IMR-90 (cell line): ENCODE results near the gene STRN. TPM values are rescaled to one million over a fixed set of nuclear protein-coding genes. Genes with fewer than 3 reads are reported as not detected.

Source experiments
- ATAC-seq: fragments of 200-7000 bp; cut with Tn5 transposase; 2 replicates; pipeline ENCODE4 v1.9.1; 2020; ENCODE audit warnings: low read depth, mild to moderate bottlenecking, moderate library complexity
- BruUV-seq: library from RNA; stranded (reverse); fragments of 400-500 nt; replicated peaks from 2 replicates; lab custom pipeline; 2021; lab: Mats Ljungman, UMichigan
- CTCF ChIA-PET: fragments of 300-600 bp; formaldehyde crosslinking; extraction: SDS; loops from one replicate; lab custom pipeline; 2021; ENCODE audit warnings: antibody characterized with exemption; lab: Yijun Ruan, JAX
- POLR2A ChIA-PET: fragments of 300-600 bp; sonication (Branson Sonifier 250); formaldehyde crosslinking; loops from one replicate; lab custom pipeline; 2022; ENCODE audit warnings: antibody characterized with exemption; ENCODE audit not compliant: unreplicated experiment; lab: Charles Lee
- DNase-seq: peaks from one replicate; pipeline ENCODE4 v3.0.0; 2013
- H2AFZ ChIP-seq: replicated peaks from 2 replicates; pipeline ENCODE3; 2013; ENCODE audit warnings: low read length, mild to moderate bottlenecking; ENCODE audit not compliant: poor library complexity
- H2AK5ac ChIP-seq: 2 replicates; pipeline ENCODE4 v1.6.1; 2013; ENCODE audit warnings: low read depth, low read length, inconsistent platforms
- H2AK9ac ChIP-seq: replicated peaks from 2 replicates; pipeline ENCODE3; 2013; ENCODE audit warnings: mild to moderate bottlenecking, low read depth, low read length, moderate library complexity; ENCODE audit not compliant: poor library complexity
- H2BK120ac ChIP-seq: 2 replicates; pipeline ENCODE4 v1.6.1; 2013; ENCODE audit warnings: low read depth, low read length, inconsistent platforms
- H2BK15ac ChIP-seq: 3 replicates; pipeline ENCODE4 v1.6.1; 2013; ENCODE audit warnings: low read depth, low read length, inconsistent platforms
- H2BK20ac ChIP-seq: 2 replicates; pipeline ENCODE4 v1.6.1; 2013; ENCODE audit warnings: low read depth, mild to moderate bottlenecking, inconsistent platforms, low read length, moderate library complexity
- H2BK5ac ChIP-seq: 2 replicates; pipeline ENCODE4 v1.6.1; 2013; ENCODE audit warnings: mild to moderate bottlenecking, low read depth, low read length, inconsistent platforms; ENCODE audit not compliant: poor library complexity, severe bottlenecking
- H3K14ac ChIP-seq: replicated peaks from 2 replicates; pipeline ENCODE4 v1.6.1; 2013; ENCODE audit warnings: low read depth, low read length, inconsistent platforms
- H3K18ac ChIP-seq: 2 replicates; pipeline ENCODE4 v1.6.1; 2013; ENCODE audit warnings: low read depth, low read length, control low read depth
- H3K23ac ChIP-seq: 2 replicates; pipeline ENCODE4 v1.6.1; 2013; ENCODE audit warnings: low read depth, low read length, inconsistent platforms
- H3K27ac ChIP-seq: 2 replicates; pipeline ENCODE4 v1.5.1; 2013; ENCODE audit warnings: mild to moderate bottlenecking, control low read depth, low read length; ENCODE audit not compliant: insufficient read depth
- H3K27me3 ChIP-seq: 2 replicates; pipeline ENCODE4 v1.6.1; 2013; ENCODE audit warnings: low read length; ENCODE audit not compliant: control insufficient read depth, insufficient read depth
- H3K36me3 ChIP-seq: 2 replicates; pipeline ENCODE4 v1.6.1; 2013; ENCODE audit warnings: low read length, mixed read lengths; ENCODE audit not compliant: control insufficient read depth, insufficient read depth
- H3K4ac ChIP-seq: 2 replicates; pipeline ENCODE4 v1.6.1; 2013; ENCODE audit warnings: low read depth, low read length, inconsistent platforms
- H3K4me1 ChIP-seq: 2 replicates; pipeline ENCODE4 v1.6.1; 2013; ENCODE audit warnings: low read length, mixed read lengths; ENCODE audit not compliant: control insufficient read depth, insufficient read depth
- H3K4me2 ChIP-seq: 2 replicates; pipeline ENCODE4 v1.6.1; 2013; ENCODE audit warnings: low read depth, mild to moderate bottlenecking, control low read depth, low read length, moderate library complexity
- H3K4me3 ChIP-seq: 2 replicates; pipeline ENCODE4 v1.5.1; 2013; ENCODE audit warnings: low read depth, mild to moderate bottlenecking, control low read depth, low read length, moderate library complexity; ENCODE audit not compliant: insufficient read depth
- H3K56ac ChIP-seq: 2 replicates; pipeline ENCODE4 v1.6.1; 2013; ENCODE audit warnings: low read length, inconsistent platforms; ENCODE audit not compliant: insufficient read depth; ENCODE audit errors: extremely low read depth
- H3K79me1 ChIP-seq, 2 experiments: 2 replicates each; pipeline ENCODE4 v1.6.1; 2013; ENCODE audit warnings: low read length in 2 of 2, inconsistent platforms in 1 of 2, low read depth in 1 of 2
- H3K9ac ChIP-seq: 2 replicates; pipeline ENCODE4 v1.6.1; 2013; ENCODE audit warnings: low read depth, low read length, control low read depth
- H3K9me1 ChIP-seq: 2 replicates; pipeline ENCODE4 v1.6.1; 2013; ENCODE audit warnings: low read length, inconsistent platforms; ENCODE audit not compliant: insufficient read depth
- H3K9me3 ChIP-seq: 2 replicates; pipeline ENCODE4 v1.6.1; 2013; ENCODE audit warnings: low read length; ENCODE audit not compliant: control insufficient read depth, insufficient read depth
- H4K20me1 ChIP-seq: 2 replicates; pipeline ENCODE4 v1.6.1; 2013; ENCODE audit warnings: low read length, inconsistent platforms; ENCODE audit not compliant: insufficient read depth
- H4K5ac ChIP-seq: 2 replicates; pipeline ENCODE4 v1.6.1; 2013; ENCODE audit warnings: mild to moderate bottlenecking, low read depth, low read length, control low read depth
- H4K8ac ChIP-seq, 2 experiments: 2 replicates each; pipeline ENCODE4 v1.6.1; 2013; ENCODE audit warnings: low read depth in 2 of 2, low read length in 2 of 2, control low read depth in 1 of 2, inconsistent platforms in 1 of 2
- H4K91ac ChIP-seq: 2 replicates; pipeline ENCODE4 v1.6.1; 2013; ENCODE audit warnings: low read depth, low read length, inconsistent platforms; ENCODE audit not compliant: insufficient read depth
- BHLHE40 ChIP-seq: fragments of 150-350 bp; IDR thresholded peaks from 2 replicates; pipeline ENCODE4 v1.6.1; 2016; ENCODE audit warnings: mild to moderate bottlenecking, low read depth, low read length
- CEBPB ChIP-seq: IDR thresholded peaks from 2 replicates; pipeline ENCODE4 v1.6.1; 2012; ENCODE audit warnings: low read depth, low read length, improper control_type of control experiment
- CHD1 ChIP-seq: IDR thresholded peaks from 2 replicates; pipeline ENCODE4 v1.6.1; 2012; ENCODE audit warnings: low read depth, low read length, improper control_type of control experiment
- ELK1 ChIP-seq: fragments of 150-350 bp; IDR thresholded peaks from 2 replicates; pipeline ENCODE4 v1.6.1; 2016; ENCODE audit warnings: low read depth, mild to moderate bottlenecking, low read length, moderate library complexity, borderline replicate concordance
- FOS ChIP-seq: fragments of 150-350 bp; IDR thresholded peaks from 2 replicates; pipeline ENCODE4 v1.6.1; 2016; ENCODE audit warnings: low read depth, low read length
- MXI1 ChIP-seq: IDR thresholded peaks from 2 replicates; pipeline ENCODE4 v1.6.1; 2012; ENCODE audit warnings: low read depth, mild to moderate bottlenecking, low read length, moderate library complexity, borderline replicate concordance
- NFE2L2 ChIP-seq: fragments of 150-350 bp; IDR thresholded peaks from 2 replicates; pipeline ENCODE4 v1.6.1; 2016; ENCODE audit warnings: low read depth, mild to moderate bottlenecking, low read length
- POLR2A ChIP-seq: IDR thresholded peaks from 2 replicates; pipeline ENCODE4 v1.6.1; 2012; ENCODE audit warnings: mild to moderate bottlenecking, low read depth, low read length
- RAD21 ChIP-seq: IDR thresholded peaks from 2 replicates; pipeline ENCODE4 v1.6.1; 2012; ENCODE audit warnings: low read length, improper control_type of control experiment
- SMC3 ChIP-seq: fragments of 150-350 bp; IDR thresholded peaks from 2 replicates; pipeline ENCODE4 v1.6.1; 2016; ENCODE audit warnings: low read depth, mild to moderate bottlenecking, antibody characterized with exemption, low read length, moderate library complexity
- WGBS, 2 experiments: methylation state at CpG; one replicate each; pipeline versions ENCODE4 v1.1.5 to v1.1.7; 2013; ENCODE audit warnings: missing lambda C conversion rate in 2 of 2; ENCODE audit not compliant: insufficient read length in 1 of 2; ENCODE audit errors: extremely low coverage in 2 of 2; 5-methylcytosine and 5-hydroxymethylcytosine counted together
- dilution Hi-C: fragments of 300-500 bp; cut with HindIII; formaldehyde crosslinking; loops from one replicate; pipeline ENCODE4 v1.14.3; 2018; ENCODE audit warnings: low sequenced_read_pairs; ENCODE audit not compliant: unreplicated experiment
- in situ Hi-C: fragments of 300-500 bp; cut with MboI; formaldehyde crosslinking; loops from 3 replicates; pipeline ENCODE4 v1.14.3; 2019; ENCODE audit warnings: low sequenced_read_pairs, inconsistent platforms, mixed read lengths
- intact Hi-C: fragments of 100-400 bp; cut with micrococcal nuclease; formaldehyde crosslinking; loops from 2 replicates; pipeline ENCODE4 v1.10.0; 2022
- polyA plus RNA-seq, 3 experiments: library from polyadenylated mRNA; depleted of rRNA; stranded (reverse); fragments of >200 nt; gene quantifications; 2 replicates each; pipeline ENCODE4 v1.2.3, GENCODE V29; 2012; ENCODE audit warnings: low replicate concordance in 1 of 3
- total RNA-seq: library from RNA; depleted of rRNA; stranded (reverse); fragments of >200 nt; gene quantifications from 2 replicates; pipeline ENCODE4 v1.2.3, GENCODE V29; 2012

Gene STRN
- total and polyA plus RNA-seq, 2 of the 4 experiments (the other 2 are of a cell fraction) = 5.1 to 23.3 TPM

GRCh38 chr2:36921984-36922383 is 44.4 kb downstream of the STRN start:
- Histone ChIP-seq H2AK5ac (no peak overlapping the region), H3K4me2 (no peak overlapping the region), H4K20me1 (no peaks in the 10 kb centered on the region), H2BK5ac (no peak overlapping the region), H3K4ac (no peak overlapping the region), H4K5ac (no peak overlapping the region), H3K27ac (no peak overlapping the region), H2AFZ (no peak overlapping the region), H3K18ac (no peak overlapping the region), H3K4me3 (no peak overlapping the region), H3K36me3 (no peaks in the 10 kb centered on the region), H3K79me1 (peaks cover 0 to 11% of the 10 kb centered on the region in 2 experiments; a peak in 3 of 4 replicates), H3K23ac (no peak overlapping the region), H3K27me3 (no peaks in the 10 kb centered on the region), H2AK9ac (no peak overlapping the region), H2BK120ac (no peak overlapping the region), H2BK20ac (no peak overlapping the region), H4K8ac (no peak overlapping the region), H3K56ac (no peak overlapping the region), H4K91ac (no peak overlapping the region), H3K14ac (no peak overlapping the region), H3K9me1 (no peaks in the 10 kb centered on the region), H3K4me1 (no peaks in the 10 kb centered on the region), H2BK15ac (no peak overlapping the region), H3K9ac (no peak overlapping the region), H3K9me3 (no peaks in the 10 kb centered on the region)
- 60% methylated on average over 2 of the region's 3 CpGs; no CpG with 5 or more reads in 1 of the 2 experiments for WGBS, 2 experiments
- no peak for DNase-seq
- TF ChIP-seq POLR2A (no peak), ELK1 (no peak), BHLHE40 (no peak), SMC3 (no peak), RAD21 (no peak), FOS (no peak), CHD1 (no peak), CEBPB (no peak), MXI1 (no peak), NFE2L2 (no peak)
- POLR2A ChIA-PET = no interaction called here
- dilution Hi-C loops (no loop called here), intact Hi-C loops (no loop called here), in situ Hi-C loops (no loop called here)
- BruUV-seq = no TSS peak
- CTCF ChIA-PET = no interaction called here
- no peak for ATAC-seq
